GM12872 (cell line): ENCODE measurements around the gene SCTR.

Experiments used
- TF ChIP-seq, protein P1 (sequence below): IDR thresholded peaks from 3 replicates; pipeline ENCODE4 v1.5.1; 2011; ENCODE audit warnings: low read depth, mild to moderate bottlenecking, low read length, moderate library complexity; ENCODE audit not compliant: insufficient read depth

SCTR gene

GRCh38 chr2:119468154-119468955 is 55.9 kb downstream of the SCTR start:
- TF ChIP-seq, protein P1, sequence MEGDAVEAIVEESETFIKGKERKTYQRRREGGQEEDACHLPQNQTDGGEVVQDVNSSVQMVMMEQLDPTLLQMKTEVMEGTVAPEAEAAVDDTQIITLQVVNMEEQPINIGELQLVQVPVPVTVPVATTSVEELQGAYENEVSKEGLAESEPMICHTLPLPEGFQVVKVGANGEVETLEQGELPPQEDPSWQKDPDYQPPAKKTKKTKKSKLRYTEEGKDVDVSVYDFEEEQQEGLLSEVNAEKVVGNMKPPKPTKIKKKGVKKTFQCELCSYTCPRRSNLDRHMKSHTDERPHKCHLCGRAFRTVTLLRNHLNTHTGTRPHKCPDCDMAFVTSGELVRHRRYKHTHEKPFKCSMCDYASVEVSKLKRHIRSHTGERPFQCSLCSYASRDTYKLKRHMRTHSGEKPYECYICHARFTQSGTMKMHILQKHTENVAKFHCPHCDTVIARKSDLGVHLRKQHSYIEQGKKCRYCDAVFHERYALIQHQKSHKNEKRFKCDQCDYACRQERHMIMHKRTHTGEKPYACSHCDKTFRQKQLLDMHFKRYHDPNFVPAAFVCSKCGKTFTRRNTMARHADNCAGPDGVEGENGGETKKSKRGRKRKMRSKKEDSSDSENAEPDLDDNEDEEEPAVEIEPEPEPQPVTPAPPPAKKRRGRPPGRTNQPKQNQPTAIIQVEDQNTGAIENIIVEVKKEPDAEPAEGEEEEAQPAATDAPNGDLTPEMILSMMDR, result no peak

- TF ChIP-seq, protein P1, result no peak
Observed at GRCh38 chr2:119466373-119466772, 57.9 kb downstream of the SCTR start.

- TF ChIP-seq, protein P1, result no peak
Observed at GRCh38 chr2:119465687-119466086, 58.6 kb downstream of the SCTR start.

DNA sequence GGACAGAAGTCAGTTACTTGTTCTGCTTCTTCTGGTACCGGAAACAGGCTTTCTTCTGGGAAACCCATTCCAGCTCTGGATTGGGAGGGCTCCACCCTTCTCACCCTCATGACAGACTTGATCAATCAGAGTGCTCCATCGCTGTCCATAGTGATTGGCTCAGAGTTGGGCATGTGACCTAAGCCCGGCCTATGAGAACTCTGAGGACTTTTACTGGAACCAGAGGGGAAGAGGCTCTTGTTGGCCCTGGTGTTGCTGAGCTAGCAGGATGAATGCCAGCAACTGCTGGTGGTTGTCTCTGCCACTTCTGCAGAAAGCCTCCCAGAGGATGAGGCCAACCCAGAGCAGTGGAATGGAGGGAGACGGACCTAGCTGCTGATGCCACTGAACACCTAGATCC is 59.3 kb downstream of the SCTR start:
- TF ChIP-seq, protein P1, result no peak

- TF ChIP-seq, protein P1, result no peak
Observed at GRCh38 chr2:119463990-119464389, 60.3 kb downstream of the SCTR start.

DNA sequence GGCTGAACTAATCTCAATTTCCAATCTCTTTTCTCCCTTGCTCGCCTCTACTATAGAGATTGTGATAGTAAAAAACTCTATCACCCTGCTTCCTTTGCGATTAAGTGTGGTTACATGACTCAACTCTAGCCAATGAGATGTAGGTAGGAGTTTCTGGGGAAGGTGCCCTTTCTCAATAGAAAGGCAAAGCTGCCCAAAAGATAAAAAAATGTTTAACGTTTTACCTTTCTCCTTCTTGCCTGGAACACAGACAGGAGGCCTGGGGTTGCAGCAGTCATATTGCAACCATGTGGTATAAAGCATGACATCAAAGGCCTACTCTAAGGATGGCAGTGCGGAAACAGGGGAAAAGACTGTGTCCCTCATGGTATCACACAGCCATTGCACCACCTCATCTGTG is 61.1 kb downstream of the SCTR start:
- TF ChIP-seq, protein P1, result no peak

GRCh38 chr2:119462574-119462973 is 61.7 kb downstream of the SCTR start:
- TF ChIP-seq, protein P1, result no peak
